Measurements from ENCODE around the gene HERC4. TPM values are rescaled to one million over a fixed set of nuclear protein-coding genes. Genes with fewer than 3 reads are reported as not detected.

Gene HERC4
- total RNA-seq, 4 donors from 2014 or later, result 26.0 to 39.8 (median 33.1) TPM

DNA sequence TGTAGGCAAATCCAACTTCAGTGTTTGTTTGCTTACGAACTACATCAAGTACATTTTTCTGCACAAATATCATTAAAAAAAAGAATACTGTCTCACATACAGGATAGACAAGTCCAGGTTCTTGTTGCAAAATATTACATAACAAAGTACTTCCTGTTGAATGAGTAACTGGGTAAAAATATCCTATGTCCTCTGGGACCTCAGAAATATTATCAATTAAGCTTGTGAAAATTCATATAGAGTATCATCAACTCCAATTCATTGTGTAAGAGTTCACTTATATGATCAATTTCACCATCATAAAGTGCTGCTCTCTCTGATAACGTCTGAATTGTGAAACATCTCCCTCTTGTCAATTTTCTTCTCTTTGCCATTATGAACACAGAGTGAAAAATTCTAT is 22.6 kb downstream of the HERC4 start:
- DNase-seq (ENCODE audit: low spot score in 2 of 2), result no peak
- intact Hi-C loops (cut with DNase I; ENCODE audit: low total_unique reads), result loop anchor here (5.0 kb wide), 1 partner anchor 1415 kb away; no protein-coding TSS in a partner anchor
- H3K4me3 ChIP-seq (ENCODE audit: low read depth, poor library complexity, severe bottlenecking), result no peak overlapping the region
- TF ChIP-seq, protein P1, sequence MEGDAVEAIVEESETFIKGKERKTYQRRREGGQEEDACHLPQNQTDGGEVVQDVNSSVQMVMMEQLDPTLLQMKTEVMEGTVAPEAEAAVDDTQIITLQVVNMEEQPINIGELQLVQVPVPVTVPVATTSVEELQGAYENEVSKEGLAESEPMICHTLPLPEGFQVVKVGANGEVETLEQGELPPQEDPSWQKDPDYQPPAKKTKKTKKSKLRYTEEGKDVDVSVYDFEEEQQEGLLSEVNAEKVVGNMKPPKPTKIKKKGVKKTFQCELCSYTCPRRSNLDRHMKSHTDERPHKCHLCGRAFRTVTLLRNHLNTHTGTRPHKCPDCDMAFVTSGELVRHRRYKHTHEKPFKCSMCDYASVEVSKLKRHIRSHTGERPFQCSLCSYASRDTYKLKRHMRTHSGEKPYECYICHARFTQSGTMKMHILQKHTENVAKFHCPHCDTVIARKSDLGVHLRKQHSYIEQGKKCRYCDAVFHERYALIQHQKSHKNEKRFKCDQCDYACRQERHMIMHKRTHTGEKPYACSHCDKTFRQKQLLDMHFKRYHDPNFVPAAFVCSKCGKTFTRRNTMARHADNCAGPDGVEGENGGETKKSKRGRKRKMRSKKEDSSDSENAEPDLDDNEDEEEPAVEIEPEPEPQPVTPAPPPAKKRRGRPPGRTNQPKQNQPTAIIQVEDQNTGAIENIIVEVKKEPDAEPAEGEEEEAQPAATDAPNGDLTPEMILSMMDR (IDR thresholded peaks at IDR 0.05), result no peak
- TF ChIP-seq POLR2A (IDR thresholded peaks at IDR 0.05), result no peak
- WGBS, 2 donors, result 42 to 55% methylated on average over 2 of the region's 2 CpGs

DNA sequence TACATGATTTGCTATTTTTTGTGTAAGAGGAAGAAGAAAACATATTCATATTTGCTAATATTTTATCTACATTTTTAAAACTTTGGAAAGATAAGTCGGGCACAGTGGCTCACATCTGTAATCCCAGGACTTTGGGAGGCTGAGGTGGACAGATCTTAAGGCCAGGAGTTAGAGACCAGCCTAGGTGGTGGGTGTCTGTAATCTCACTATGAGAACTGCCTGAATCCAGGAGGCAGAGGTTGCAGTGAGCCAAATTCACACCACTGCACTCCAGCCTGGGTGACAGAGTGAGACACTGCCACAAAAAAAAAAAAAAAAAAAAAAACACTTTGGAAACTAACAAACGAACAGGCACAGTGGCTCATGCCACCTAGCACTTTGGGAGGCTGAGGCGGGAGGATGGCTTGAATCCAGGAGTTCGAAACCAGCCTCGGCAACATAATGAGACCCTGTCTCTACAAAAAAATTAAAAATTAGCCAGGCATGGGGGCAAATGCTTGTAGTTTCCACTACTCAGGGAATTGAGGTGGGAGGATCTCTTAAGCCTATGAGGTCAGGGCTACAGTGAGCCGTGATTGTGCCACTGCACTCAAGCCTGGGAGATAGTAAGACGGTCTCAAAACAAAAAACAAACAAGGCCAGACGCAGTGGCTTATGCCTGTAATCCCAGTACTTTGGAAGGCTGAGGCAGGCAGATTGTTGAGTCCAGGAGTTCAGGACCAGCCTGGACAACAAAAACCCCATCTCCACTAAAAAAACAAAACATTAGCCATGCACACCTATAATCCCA is 25.6 kb downstream of the HERC4 start:
- no peak for TF ChIP-seq POLR2A (IDR thresholded peaks at IDR 0.05)
- no peak for DNase-seq (ENCODE audit: low spot score in 2 of 2)
- WGBS, 2 donors, result 92 to 93% methylated on average over 8 of the region's 8 CpGs
- no peak overlapping the region for H3K4me3 ChIP-seq (ENCODE audit: low read depth, poor library complexity, severe bottlenecking)
- intact Hi-C loops (cut with DNase I; ENCODE audit: low total_unique reads), result loop anchor here (5.0 kb wide), 1 partner anchor 1418 kb away; no protein-coding TSS in a partner anchor

GRCh38 chr10:68047554-68048327 is 27.3 kb downstream of the HERC4 start:
- intact Hi-C loops (cut with DNase I; ENCODE audit: low total_unique reads), result no loop called here
- WGBS, 2 donors, result 81 to 87% methylated on average over 3 of the region's 3 CpGs
- no peak for DNase-seq (ENCODE audit: low spot score in 2 of 2)
- TF ChIP-seq, protein P1 (IDR thresholded peaks at IDR 0.05), result no peak
- TF ChIP-seq POLR2A (IDR thresholded peaks at IDR 0.05), result no peak
- no peak overlapping the region for H3K4me3 ChIP-seq (ENCODE audit: low read depth, poor library complexity, severe bottlenecking)

GRCh38 chr10:68047122-68047521 is 28.0 kb downstream of the HERC4 start:
- no peak for TF ChIP-seq POLR2A (IDR thresholded peaks at IDR 0.05)
- TF ChIP-seq, protein P1 (IDR thresholded peaks at IDR 0.05), result no peak
- no peak for DNase-seq (ENCODE audit: low spot score in 2 of 2)
- 93 to 98% methylated on average over 1 of the region's 1 CpG for WGBS, 2 donors
- no peak overlapping the region for H3K4me3 ChIP-seq (ENCODE audit: low read depth, poor library complexity, severe bottlenecking)
- intact Hi-C loops (cut with DNase I; ENCODE audit: low total_unique reads), result no loop called here

DNA sequence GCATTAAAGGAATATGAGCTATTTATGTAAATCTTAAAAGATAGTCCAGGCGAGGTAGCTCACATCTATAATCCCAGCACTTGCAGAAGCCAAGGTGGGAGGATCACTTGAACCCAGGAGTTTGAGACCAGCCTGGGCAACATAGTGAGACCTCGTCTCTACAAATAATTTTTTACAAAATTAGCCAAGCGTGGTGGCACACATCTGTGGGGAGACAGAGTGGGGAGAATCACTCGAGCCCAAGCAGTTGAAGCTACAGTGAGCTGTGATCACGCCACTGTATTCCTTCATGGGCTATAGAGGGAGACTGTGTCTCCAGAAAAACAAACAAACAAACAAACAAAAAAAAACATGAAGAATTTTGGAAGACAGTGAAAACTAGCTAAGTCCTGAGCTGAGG is 28.4 kb downstream of the HERC4 start:
- no peak for TF ChIP-seq POLR2A (IDR thresholded peaks at IDR 0.05)
- TF ChIP-seq, protein P1 (IDR thresholded peaks at IDR 0.05), result no peak
- DNase-seq (ENCODE audit: low spot score in 2 of 2), result no peak
- intact Hi-C loops (cut with DNase I; ENCODE audit: low total_unique reads), result no loop called here
- 95% methylated on average over 5 of the region's 5 CpGs for WGBS, 2 donors
- no peak overlapping the region for H3K4me3 ChIP-seq (ENCODE audit: low read depth, poor library complexity, severe bottlenecking)

- H3K4me3 ChIP-seq (ENCODE audit: low read depth, poor library complexity, severe bottlenecking), result no peak overlapping the region
- intact Hi-C loops (cut with DNase I; ENCODE audit: low total_unique reads), result no loop called here
- TF ChIP-seq, protein P1 (IDR thresholded peaks at IDR 0.05), result no peak
- TF ChIP-seq POLR2A (IDR thresholded peaks at IDR 0.05), result no peak
Observed at GRCh38 chr10:68043030-68043429, 32.1 kb downstream of the HERC4 start.

More at GRCh38 chr10:68043030-68043429, 32.1 kb downstream of the HERC4 start:
- no peak for DNase-seq (ENCODE audit: low spot score in 2 of 2)

Measured in lower leg skin (tissue), 4 donors.